HCT116 (cell line): Measurements from ENCODE around the gene GNB1.

ENCODE experiments used
- CEBPB ChIP-seq: IDR thresholded peaks from 2 replicates; pipeline ENCODE4 v1.6.1; 2012; ENCODE audit warnings: low read depth
- ELF1 ChIP-seq: IDR thresholded peaks from 2 replicates; pipeline ENCODE4 v1.6.1; 2012; ENCODE audit warnings: low read depth, borderline replicate concordance
- EZH2 ChIP-seq: fragments of 200-600 bp; sonication (generic); IDR thresholded peaks from 2 replicates; pipeline ENCODE4 v1.6.1; 2017; ENCODE audit warnings: antibody characterized with exemption, mixed run types
- EZH2phosphoT487 ChIP-seq: fragments of 200-600 bp; IDR thresholded peaks from 2 replicates; pipeline ENCODE4 v1.6.1; 2018; ENCODE audit warnings: antibody characterized with exemption, borderline replicate concordance
- JUND ChIP-seq: IDR thresholded peaks from 2 replicates; pipeline ENCODE4 v1.6.1; 2012
- POLR2A ChIP-seq: IDR thresholded peaks from 2 replicates; pipeline ENCODE4 v1.7.0; 2011; ENCODE audit warnings: borderline replicate concordance; ENCODE audit not compliant: insufficient read depth, insufficient read length; ENCODE audit errors: extremely low read depth
- POLR2AphosphoS5 ChIP-seq: IDR thresholded peaks from 2 replicates; pipeline ENCODE4 v1.6.1; 2011; ENCODE audit warnings: mild to moderate bottlenecking, low read depth, low read length, moderate library complexity
- SRF ChIP-seq: IDR thresholded peaks from 2 replicates; pipeline ENCODE4 v1.6.1; 2012; ENCODE audit warnings: low read depth
- YY1 ChIP-seq: IDR thresholded peaks from 2 replicates; pipeline ENCODE4 v1.6.1; 2011; ENCODE audit warnings: low read length, low read depth, moderate library complexity, mild to moderate bottlenecking; ENCODE audit not compliant: insufficient replicate concordance; ENCODE audit errors: extremely low read depth
- TF ChIP-seq, protein P1 (sequence below): IDR thresholded peaks from 2 replicates; pipeline ENCODE4 v1.6.1; 2012
- TF ChIP-seq, protein P2 (sequence below), 3 experiments: fragments of 200-600 bp in 1 of 3; sonication (generic) in 1 of 3; IDR thresholded peaks in 2 of 3; conservative IDR thresholded peaks in 1 of 3; 2 replicates each; pipeline ENCODE4 v1.5.1; 2012 to 2017; ENCODE audit warnings: low read depth in 2 of 3, low read length in 2 of 3, antibody characterized with exemption in 1 of 3, borderline replicate concordance in 1 of 3, control low read depth in 1 of 3, mild to moderate bottlenecking in 1 of 3, mixed read lengths in 1 of 3, mixed run types in 1 of 3, moderate library complexity in 1 of 3; ENCODE audit not compliant: insufficient read depth in 1 of 3

DNA sequence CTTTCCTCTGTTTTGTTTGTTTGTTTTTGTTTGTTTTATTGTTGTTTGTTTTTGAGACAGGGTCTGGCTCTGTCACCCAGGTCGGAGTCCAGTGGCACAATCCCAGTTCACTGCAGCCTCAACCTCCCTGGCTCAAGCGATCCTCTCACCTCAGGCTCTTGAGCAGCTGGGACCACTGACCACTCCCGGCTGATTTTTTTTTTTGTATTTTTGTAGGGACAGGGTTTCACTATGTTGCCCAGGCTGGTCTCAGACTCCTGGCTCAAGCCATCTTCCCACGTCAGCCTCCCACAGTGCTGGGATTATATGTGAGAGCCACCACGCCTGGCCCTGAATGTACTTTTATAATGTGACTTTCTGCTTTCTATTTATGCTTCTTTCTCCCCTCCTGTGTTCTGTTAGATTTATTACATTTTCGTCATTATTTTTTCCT, 19.2 kb upstream of the GNB1 start:
- TF ChIP-seq, protein P1, sequence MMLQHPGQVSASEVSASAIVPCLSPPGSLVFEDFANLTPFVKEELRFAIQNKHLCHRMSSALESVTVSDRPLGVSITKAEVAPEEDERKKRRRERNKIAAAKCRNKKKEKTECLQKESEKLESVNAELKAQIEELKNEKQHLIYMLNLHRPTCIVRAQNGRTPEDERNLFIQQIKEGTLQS, result no peak
- no peak for TF ChIP-seq EZH2phosphoT487
- TF ChIP-seq POLR2AphosphoS5, result no peak
- TF ChIP-seq, protein P2, sequence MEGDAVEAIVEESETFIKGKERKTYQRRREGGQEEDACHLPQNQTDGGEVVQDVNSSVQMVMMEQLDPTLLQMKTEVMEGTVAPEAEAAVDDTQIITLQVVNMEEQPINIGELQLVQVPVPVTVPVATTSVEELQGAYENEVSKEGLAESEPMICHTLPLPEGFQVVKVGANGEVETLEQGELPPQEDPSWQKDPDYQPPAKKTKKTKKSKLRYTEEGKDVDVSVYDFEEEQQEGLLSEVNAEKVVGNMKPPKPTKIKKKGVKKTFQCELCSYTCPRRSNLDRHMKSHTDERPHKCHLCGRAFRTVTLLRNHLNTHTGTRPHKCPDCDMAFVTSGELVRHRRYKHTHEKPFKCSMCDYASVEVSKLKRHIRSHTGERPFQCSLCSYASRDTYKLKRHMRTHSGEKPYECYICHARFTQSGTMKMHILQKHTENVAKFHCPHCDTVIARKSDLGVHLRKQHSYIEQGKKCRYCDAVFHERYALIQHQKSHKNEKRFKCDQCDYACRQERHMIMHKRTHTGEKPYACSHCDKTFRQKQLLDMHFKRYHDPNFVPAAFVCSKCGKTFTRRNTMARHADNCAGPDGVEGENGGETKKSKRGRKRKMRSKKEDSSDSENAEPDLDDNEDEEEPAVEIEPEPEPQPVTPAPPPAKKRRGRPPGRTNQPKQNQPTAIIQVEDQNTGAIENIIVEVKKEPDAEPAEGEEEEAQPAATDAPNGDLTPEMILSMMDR (IDR thresholded peaks at IDR 0.05 in 2 of 3, conservative IDR thresholded peaks at IDR 0.05 in 1 of 3; ENCODE audit: borderline replicate concordance in 1 of 3, insufficient read depth in 1 of 3, low read depth in 2 of 3, low read length in 2 of 3), result no peak
- TF ChIP-seq CEBPB, result no peak
- no peak for TF ChIP-seq JUND
- no peak for TF ChIP-seq ELF1
- no peak for TF ChIP-seq EZH2
- no peak for TF ChIP-seq YY1
- no peak for TF ChIP-seq POLR2A
- no peak for TF ChIP-seq SRF
